Ramos (cell line): ENCODE measurements around the gene MVK.

Experiments
- in situ Hi-C: fragments of 300-500 bp; cut with MboI; formaldehyde crosslinking; loops from one replicate; pipeline ENCODE4 v1.14.3; 2022; ENCODE audit warnings: low sequenced_read_pairs; ENCODE audit not compliant: unreplicated experiment

The MVK gene

DNA sequence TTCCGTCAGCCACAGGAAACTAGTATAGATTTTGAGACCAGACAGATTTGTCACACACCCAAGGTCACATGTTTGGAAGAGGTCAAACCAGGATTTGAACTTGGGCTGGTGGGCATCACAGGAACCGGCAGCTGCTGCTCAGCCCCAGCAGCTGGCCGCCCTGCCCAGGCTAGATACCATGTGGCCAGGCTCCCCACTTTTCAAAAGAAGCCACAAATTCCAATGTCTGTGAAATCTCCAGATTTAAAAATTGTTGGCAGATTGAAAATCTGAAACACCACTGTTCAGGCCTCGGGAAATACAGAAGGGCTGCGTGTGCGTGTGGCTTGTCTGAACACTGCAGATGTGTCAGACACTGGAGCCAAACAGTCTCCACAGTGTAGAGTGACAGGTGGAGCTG lies 30.7 kb upstream of the MVK start:
- in situ Hi-C loops: no loop called here

DNA sequence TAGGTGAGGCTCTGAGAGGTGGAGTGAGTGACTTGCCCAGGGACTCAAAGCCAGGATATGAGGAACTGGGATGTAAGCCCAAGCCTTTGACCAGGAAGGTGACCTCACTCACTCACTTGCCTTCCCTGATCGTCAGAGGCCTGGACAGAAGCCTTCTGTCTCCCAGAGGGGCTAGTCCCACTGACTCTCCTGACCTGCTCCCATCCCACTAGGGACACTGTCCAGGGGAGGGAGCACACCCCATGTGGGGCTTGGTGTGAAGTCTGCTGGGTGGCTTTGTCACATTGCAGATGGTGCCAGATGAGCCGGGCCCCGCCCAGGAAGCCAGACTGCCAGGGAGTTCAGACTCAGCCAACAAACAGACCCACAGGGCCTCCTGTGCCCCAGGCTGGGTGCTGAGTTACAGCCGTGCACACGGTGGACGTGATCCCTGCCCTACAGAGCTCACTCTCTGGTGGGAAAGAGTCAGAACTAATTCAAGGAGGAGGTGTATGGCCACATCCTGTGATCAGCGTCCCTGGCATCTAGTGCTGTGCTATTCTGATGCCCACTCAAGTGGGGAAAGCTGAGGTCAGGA lies 28.6 kb upstream of the MVK start:
- in situ Hi-C loops: no loop called here

GRCh38 chr12:109545826-109546225 lies 27.8 kb upstream of the MVK start:
- in situ Hi-C loops: no loop called here

DNA sequence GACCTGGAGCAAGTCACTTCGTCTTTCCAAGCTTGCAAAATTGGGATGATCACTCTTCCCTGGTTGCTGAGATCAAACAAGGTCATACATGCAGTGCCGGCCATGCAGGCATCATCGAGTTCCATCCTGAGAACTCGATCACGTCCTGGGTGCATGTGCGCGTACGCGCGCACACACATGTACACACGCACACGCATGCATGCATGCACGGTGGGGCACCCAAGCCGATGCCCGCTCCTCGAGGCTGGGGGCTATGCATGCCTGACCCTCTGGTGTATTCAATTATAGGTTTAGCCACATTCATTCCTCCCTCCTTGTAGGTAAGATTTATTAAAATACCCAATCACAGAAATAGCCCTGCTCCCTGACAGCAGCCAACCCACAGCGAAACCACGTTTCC lies 26.3 kb upstream of the MVK start:
- in situ Hi-C loops: no loop called here

DNA sequence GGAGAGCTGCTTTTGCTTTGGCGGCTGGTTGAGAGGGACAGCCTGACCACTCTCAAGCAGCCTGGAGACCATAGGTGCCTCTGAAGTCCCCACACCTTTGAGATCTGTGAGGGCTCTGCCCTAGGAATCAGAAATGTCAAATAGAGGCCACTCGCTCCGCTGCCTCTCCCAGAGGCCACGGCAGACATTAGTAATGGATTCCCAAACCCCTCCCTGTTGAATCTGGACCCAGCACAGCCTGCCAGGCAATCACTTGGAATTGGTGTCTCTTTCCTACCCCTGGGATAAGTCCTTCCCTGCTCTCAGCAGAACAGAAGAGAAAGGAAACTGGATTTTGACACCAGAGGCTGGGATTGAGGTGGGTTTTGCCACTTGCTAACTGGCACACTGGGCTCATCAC lies 25.3 kb upstream of the MVK start:
- in situ Hi-C loops: no loop called here

DNA sequence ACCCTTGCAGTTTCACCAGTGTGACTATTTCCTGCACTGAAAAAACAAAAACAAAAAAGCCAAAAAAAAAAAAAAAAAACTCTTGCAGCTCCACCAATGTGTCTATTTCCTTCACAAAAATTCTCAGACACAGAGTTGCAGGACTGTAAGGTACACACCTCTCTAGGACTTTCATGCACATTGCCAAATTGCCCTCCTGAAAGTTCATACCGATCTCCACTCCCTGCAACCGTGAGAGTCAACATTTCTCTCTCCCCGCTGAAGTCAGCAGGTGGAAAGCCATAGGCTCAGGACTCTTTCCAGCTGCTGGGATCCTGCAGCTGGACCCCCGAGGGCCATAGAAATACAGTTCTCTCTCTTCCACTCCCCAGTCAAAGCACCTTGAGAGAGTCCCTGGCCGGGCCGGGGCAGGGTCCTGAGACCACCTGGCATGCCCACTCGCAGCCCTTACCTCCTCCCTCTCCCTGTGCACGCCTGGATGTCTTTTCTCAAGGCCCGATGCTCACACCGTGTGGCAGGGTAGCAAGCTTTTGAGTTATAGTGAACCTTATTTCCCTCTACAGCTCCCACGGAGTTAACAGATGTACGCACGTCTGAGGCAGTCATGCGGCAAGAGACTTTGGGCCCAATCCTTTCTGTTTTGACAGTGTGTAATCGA lies 23.9 kb upstream of the MVK start:
- in situ Hi-C loops: no loop called here

GRCh38 chr12:109550281-109550680 lies 23.3 kb upstream of the MVK start:
- in situ Hi-C loops: no loop called here

DNA sequence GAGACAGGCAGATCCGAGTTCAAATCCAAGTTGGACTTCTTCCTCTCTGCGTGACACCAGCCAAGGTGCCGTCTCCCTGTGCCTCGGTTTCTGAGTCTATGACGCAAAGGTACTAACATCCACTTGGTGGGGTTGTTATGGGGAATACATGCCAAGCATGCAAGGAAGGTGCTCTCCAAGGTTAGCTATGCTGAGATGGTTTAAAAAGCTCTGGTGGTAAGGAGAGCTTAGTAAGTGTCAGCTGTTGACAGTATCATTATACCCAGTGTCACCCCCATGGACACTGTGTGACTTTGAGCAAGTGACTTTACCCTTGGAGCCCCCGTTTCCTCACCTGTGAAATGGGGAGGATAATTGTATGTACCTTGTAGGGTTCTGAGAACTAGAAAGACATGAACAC lies 22.5 kb upstream of the MVK start:
- in situ Hi-C loops: no loop called here

- in situ Hi-C loops: no loop called here
Measured at GRCh38 chr12:109552971-109553370, 20.6 kb upstream of the MVK start.

DNA sequence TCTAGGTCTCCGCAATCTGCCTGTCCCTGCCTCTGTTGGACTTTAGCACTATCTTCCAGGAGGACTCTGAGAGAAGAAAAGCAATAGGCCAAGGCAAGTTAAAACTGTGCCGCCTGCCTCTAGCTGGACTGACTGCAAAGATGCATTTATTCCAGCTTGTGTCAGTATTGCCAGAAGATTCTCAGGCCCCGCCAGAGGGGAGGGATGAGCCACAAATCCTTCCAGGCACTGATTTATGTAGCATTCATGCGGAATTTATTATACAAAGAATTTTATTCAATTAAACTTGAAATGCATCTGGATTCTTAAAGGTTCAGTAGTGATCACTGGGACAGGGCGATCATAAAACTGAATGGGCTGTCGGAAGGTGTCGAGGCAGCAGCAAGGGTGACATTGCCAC lies 20.1 kb upstream of the MVK start:
- in situ Hi-C loops: no loop called here

DNA sequence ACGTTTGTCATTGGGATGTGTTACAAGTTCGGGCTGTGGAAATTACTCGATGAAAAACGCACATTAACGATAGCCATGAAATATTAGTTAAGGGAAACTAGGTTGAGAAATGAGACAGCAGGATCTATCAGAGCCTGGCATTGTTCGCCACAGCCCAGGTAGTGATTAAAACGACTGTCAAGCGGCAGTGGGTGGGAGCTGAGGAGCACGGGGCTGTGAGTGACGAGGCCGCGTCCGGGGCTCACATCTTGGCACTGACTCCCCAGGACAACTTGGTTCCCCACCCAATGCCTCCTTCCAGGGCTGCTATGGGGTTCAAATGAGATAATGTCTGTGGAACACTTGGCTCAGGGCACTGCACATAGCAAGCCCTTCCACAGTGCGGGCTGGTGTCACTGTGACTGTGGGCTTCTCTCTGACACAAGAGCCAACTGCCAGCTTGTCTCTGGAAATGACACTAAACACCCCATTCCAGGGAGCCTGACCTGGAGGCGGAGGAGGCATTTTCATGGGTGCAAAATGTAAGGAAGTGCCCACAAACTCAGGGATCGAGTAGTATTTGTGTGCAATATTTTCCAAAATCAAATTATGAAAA lies 19.6 kb upstream of the MVK start:
- in situ Hi-C loops: no loop called here

DNA sequence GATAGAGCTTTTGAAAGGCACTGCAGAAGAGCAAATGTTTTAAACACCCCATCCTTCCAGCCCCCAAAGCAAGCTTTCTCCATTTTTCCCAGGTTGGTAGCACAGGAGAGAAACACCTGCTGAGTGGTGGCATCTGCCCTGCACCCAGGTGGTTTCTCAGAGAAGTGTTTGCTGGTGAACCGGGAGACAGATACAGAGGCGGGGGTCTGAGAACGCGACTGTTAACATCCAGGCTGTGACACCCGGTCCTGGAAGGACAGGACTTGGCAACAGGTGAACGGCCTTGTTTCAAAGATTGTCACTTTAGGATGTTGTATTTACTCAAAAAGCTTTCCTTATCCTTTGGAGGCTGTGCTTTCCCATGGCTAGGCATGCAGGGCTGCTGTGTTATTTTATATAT lies 18.8 kb upstream of the MVK start:
- in situ Hi-C loops: no loop called here

GRCh38 chr12:109555431-109556315 lies 17.9 kb upstream of the MVK start:
- in situ Hi-C loops: no loop called here

DNA sequence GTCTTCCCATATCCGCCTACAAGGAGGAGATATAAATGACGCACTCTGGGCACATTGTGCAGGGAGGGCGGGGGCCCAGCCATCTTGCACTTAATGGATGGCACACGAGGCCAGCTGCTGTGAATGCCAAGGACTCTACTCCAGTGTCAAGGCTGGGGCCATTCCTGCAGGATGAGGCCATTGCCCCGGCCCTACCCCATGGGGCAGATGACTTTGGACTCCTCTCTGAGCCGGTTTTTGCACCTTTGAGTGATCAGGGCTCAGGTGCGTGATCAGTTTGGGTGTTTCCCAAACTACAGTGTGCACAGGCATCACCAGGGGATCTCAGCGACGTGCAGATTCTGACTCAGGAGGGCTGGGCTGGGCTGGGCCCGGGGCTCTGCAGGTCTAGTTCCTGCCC lies 16.4 kb upstream of the MVK start:
- in situ Hi-C loops: no loop called here

GRCh38 chr12:109557805-109558204 lies 15.8 kb upstream of the MVK start:
- in situ Hi-C loops: no loop called here

- in situ Hi-C loops: no loop called here
Measured at GRCh38 chr12:109558374-109559199, 15.0 kb upstream of the MVK start.

DNA sequence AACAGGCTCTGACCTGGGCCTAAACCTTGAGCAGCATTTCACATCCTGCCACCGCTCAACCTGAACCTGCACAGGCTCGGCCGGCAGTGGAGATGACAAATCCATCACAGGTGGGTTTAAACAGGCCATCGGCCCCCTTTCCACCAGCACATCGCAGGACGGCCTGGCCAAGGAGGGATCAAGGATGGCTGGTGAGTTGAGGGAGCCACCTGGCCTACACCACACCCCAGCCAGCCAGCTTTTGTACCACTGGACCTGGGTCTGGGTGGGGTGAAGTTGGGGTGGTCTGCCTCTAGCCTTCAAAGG lies 14.4 kb upstream of the MVK start:
- in situ Hi-C loops: no loop called here

- in situ Hi-C loops: no loop called here
Measured at GRCh38 chr12:109559601-109560000, 14.0 kb upstream of the MVK start.

DNA sequence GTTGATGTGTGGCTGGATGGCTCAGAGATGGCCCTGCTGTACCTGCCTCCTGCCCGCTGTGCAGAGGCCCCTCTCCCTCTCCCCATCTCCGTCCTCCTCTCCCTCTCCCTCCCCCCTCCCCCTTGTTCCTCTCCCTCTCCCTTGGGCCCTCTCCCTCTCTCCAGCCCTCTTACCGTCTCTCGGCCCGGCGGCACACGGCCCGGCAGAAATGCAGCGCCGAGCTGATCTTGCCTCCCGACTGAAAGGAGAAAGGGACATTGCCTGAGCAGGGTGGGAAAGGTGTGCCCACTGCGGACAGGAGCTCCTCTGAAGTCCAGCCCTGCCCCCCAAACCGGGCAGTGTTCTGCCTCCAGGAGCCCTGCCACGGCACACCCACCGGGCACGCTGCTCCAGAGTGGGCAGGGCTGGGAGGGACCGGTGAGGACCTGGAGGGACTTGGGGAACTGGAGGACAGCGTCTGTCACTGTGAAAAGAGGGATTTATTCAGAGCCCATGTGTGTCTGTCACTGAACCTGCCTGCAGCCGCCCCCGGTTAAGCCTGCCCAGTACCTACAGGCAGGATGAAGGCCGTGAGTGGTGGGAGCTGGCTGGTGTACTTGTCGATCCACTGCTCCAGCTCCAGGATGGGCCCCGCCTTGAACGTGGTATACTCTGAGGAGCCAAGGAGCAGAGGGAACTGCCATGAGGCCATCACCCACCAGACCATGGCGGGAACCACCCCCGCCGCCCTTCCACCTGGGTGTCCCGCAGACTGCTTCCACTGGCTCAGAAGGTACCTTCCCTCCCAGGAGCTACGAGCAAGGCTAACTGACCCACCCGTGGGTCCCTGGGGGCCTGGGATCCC lies 12.5 kb upstream of the MVK start:
- in situ Hi-C loops: no loop called here

- in situ Hi-C loops: no loop called here
Measured at GRCh38 chr12:109561711-109562030, 11.9 kb upstream of the MVK start.
